IMR-90 (cell line): ENCODE results near the gene NFYC. TPM values are rescaled to one million over a fixed set of nuclear protein-coding genes. Genes with fewer than 3 reads are reported as not detected.

Source experiments
- ATAC-seq: fragments of 200-7000 bp; cut with Tn5 transposase; 2 replicates; pipeline ENCODE4 v1.9.1; 2020; ENCODE audit warnings: low read depth, mild to moderate bottlenecking, moderate library complexity
- BruUV-seq: library from RNA; stranded (reverse); fragments of 400-500 nt; replicated peaks from 2 replicates; lab custom pipeline; 2021; lab: Mats Ljungman, UMichigan
- CTCF ChIA-PET: fragments of 300-600 bp; formaldehyde crosslinking; extraction: SDS; loops from one replicate; lab custom pipeline; 2021; ENCODE audit warnings: antibody characterized with exemption; lab: Yijun Ruan, JAX
- POLR2A ChIA-PET: fragments of 300-600 bp; sonication (Branson Sonifier 250); formaldehyde crosslinking; loops from one replicate; lab custom pipeline; 2022; ENCODE audit warnings: antibody characterized with exemption; ENCODE audit not compliant: unreplicated experiment; lab: Charles Lee
- DNase-seq: peaks from one replicate; pipeline ENCODE4 v3.0.0; 2013
- H2AFZ ChIP-seq: replicated peaks from 2 replicates; pipeline ENCODE3; 2013; ENCODE audit warnings: low read length, mild to moderate bottlenecking; ENCODE audit not compliant: poor library complexity
- H2AK5ac ChIP-seq: 2 replicates; pipeline ENCODE4 v1.6.1; 2013; ENCODE audit warnings: low read depth, low read length, inconsistent platforms
- H2AK9ac ChIP-seq: replicated peaks from 2 replicates; pipeline ENCODE3; 2013; ENCODE audit warnings: mild to moderate bottlenecking, low read depth, low read length, moderate library complexity; ENCODE audit not compliant: poor library complexity
- H2BK120ac ChIP-seq: 2 replicates; pipeline ENCODE4 v1.6.1; 2013; ENCODE audit warnings: low read depth, low read length, inconsistent platforms
- H2BK15ac ChIP-seq: 3 replicates; pipeline ENCODE4 v1.6.1; 2013; ENCODE audit warnings: low read depth, low read length, inconsistent platforms
- H2BK20ac ChIP-seq: 2 replicates; pipeline ENCODE4 v1.6.1; 2013; ENCODE audit warnings: low read depth, mild to moderate bottlenecking, inconsistent platforms, low read length, moderate library complexity
- H2BK5ac ChIP-seq: 2 replicates; pipeline ENCODE4 v1.6.1; 2013; ENCODE audit warnings: mild to moderate bottlenecking, low read depth, low read length, inconsistent platforms; ENCODE audit not compliant: poor library complexity, severe bottlenecking
- H3K14ac ChIP-seq: replicated peaks from 2 replicates; pipeline ENCODE4 v1.6.1; 2013; ENCODE audit warnings: low read depth, low read length, inconsistent platforms
- H3K18ac ChIP-seq: 2 replicates; pipeline ENCODE4 v1.6.1; 2013; ENCODE audit warnings: low read depth, low read length, control low read depth
- H3K23ac ChIP-seq: 2 replicates; pipeline ENCODE4 v1.6.1; 2013; ENCODE audit warnings: low read depth, low read length, inconsistent platforms
- H3K27ac ChIP-seq: 2 replicates; pipeline ENCODE4 v1.5.1; 2013; ENCODE audit warnings: mild to moderate bottlenecking, control low read depth, low read length; ENCODE audit not compliant: insufficient read depth
- H3K27me3 ChIP-seq: 2 replicates; pipeline ENCODE4 v1.6.1; 2013; ENCODE audit warnings: low read length; ENCODE audit not compliant: control insufficient read depth, insufficient read depth
- H3K36me3 ChIP-seq: 2 replicates; pipeline ENCODE4 v1.6.1; 2013; ENCODE audit warnings: low read length, mixed read lengths; ENCODE audit not compliant: control insufficient read depth, insufficient read depth
- H3K4ac ChIP-seq: 2 replicates; pipeline ENCODE4 v1.6.1; 2013; ENCODE audit warnings: low read depth, low read length, inconsistent platforms
- H3K4me1 ChIP-seq: 2 replicates; pipeline ENCODE4 v1.6.1; 2013; ENCODE audit warnings: low read length, mixed read lengths; ENCODE audit not compliant: control insufficient read depth, insufficient read depth
- H3K4me2 ChIP-seq: 2 replicates; pipeline ENCODE4 v1.6.1; 2013; ENCODE audit warnings: low read depth, mild to moderate bottlenecking, control low read depth, low read length, moderate library complexity
- H3K4me3 ChIP-seq: 2 replicates; pipeline ENCODE4 v1.5.1; 2013; ENCODE audit warnings: low read depth, mild to moderate bottlenecking, control low read depth, low read length, moderate library complexity; ENCODE audit not compliant: insufficient read depth
- H3K56ac ChIP-seq: 2 replicates; pipeline ENCODE4 v1.6.1; 2013; ENCODE audit warnings: low read length, inconsistent platforms; ENCODE audit not compliant: insufficient read depth; ENCODE audit errors: extremely low read depth
- H3K79me1 ChIP-seq, 2 experiments: 2 replicates each; pipeline ENCODE4 v1.6.1; 2013; ENCODE audit warnings: low read length in 2 of 2, inconsistent platforms in 1 of 2, low read depth in 1 of 2
- H3K9ac ChIP-seq: 2 replicates; pipeline ENCODE4 v1.6.1; 2013; ENCODE audit warnings: low read depth, low read length, control low read depth
- H3K9me1 ChIP-seq: 2 replicates; pipeline ENCODE4 v1.6.1; 2013; ENCODE audit warnings: low read length, inconsistent platforms; ENCODE audit not compliant: insufficient read depth
- H3K9me3 ChIP-seq: 2 replicates; pipeline ENCODE4 v1.6.1; 2013; ENCODE audit warnings: low read length; ENCODE audit not compliant: control insufficient read depth, insufficient read depth
- H4K20me1 ChIP-seq: 2 replicates; pipeline ENCODE4 v1.6.1; 2013; ENCODE audit warnings: low read length, inconsistent platforms; ENCODE audit not compliant: insufficient read depth
- H4K5ac ChIP-seq: 2 replicates; pipeline ENCODE4 v1.6.1; 2013; ENCODE audit warnings: mild to moderate bottlenecking, low read depth, low read length, control low read depth
- H4K8ac ChIP-seq, 2 experiments: 2 replicates each; pipeline ENCODE4 v1.6.1; 2013; ENCODE audit warnings: low read depth in 2 of 2, low read length in 2 of 2, control low read depth in 1 of 2, inconsistent platforms in 1 of 2
- H4K91ac ChIP-seq: 2 replicates; pipeline ENCODE4 v1.6.1; 2013; ENCODE audit warnings: low read depth, low read length, inconsistent platforms; ENCODE audit not compliant: insufficient read depth
- BHLHE40 ChIP-seq: fragments of 150-350 bp; IDR thresholded peaks from 2 replicates; pipeline ENCODE4 v1.6.1; 2016; ENCODE audit warnings: mild to moderate bottlenecking, low read depth, low read length
- CEBPB ChIP-seq: IDR thresholded peaks from 2 replicates; pipeline ENCODE4 v1.6.1; 2012; ENCODE audit warnings: low read depth, low read length, improper control_type of control experiment
- ELK1 ChIP-seq: fragments of 150-350 bp; IDR thresholded peaks from 2 replicates; pipeline ENCODE4 v1.6.1; 2016; ENCODE audit warnings: low read depth, mild to moderate bottlenecking, low read length, moderate library complexity, borderline replicate concordance
- MAFK ChIP-seq: IDR thresholded peaks from 2 replicates; pipeline ENCODE4 v1.6.1; 2012; ENCODE audit warnings: low read depth, low read length, improper control_type of control experiment
- MXI1 ChIP-seq: IDR thresholded peaks from 2 replicates; pipeline ENCODE4 v1.6.1; 2012; ENCODE audit warnings: low read depth, mild to moderate bottlenecking, low read length, moderate library complexity, borderline replicate concordance
- POLR2A ChIP-seq: IDR thresholded peaks from 2 replicates; pipeline ENCODE4 v1.6.1; 2012; ENCODE audit warnings: mild to moderate bottlenecking, low read depth, low read length
- RCOR1 ChIP-seq: IDR thresholded peaks from 2 replicates; pipeline ENCODE4 v1.6.1; 2012; ENCODE audit warnings: mild to moderate bottlenecking, low read length, improper control_type of control experiment; ENCODE audit not compliant: insufficient replicate concordance
- RFX5 ChIP-seq: IDR thresholded peaks from 2 replicates; pipeline ENCODE4 v1.8.0; 2012; ENCODE audit warnings: low read depth, mild to moderate bottlenecking, low read length, moderate library complexity
- SMC3 ChIP-seq: fragments of 150-350 bp; IDR thresholded peaks from 2 replicates; pipeline ENCODE4 v1.6.1; 2016; ENCODE audit warnings: low read depth, mild to moderate bottlenecking, antibody characterized with exemption, low read length, moderate library complexity
- WGBS, 2 experiments: methylation state at CpG; one replicate each; pipeline versions ENCODE4 v1.1.5 to v1.1.7; 2013; ENCODE audit warnings: missing lambda C conversion rate in 2 of 2; ENCODE audit not compliant: insufficient read length in 1 of 2; ENCODE audit errors: extremely low coverage in 2 of 2; 5-methylcytosine and 5-hydroxymethylcytosine counted together
- dilution Hi-C: fragments of 300-500 bp; cut with HindIII; formaldehyde crosslinking; loops from one replicate; pipeline ENCODE4 v1.14.3; 2018; ENCODE audit warnings: low sequenced_read_pairs; ENCODE audit not compliant: unreplicated experiment
- in situ Hi-C: fragments of 300-500 bp; cut with MboI; formaldehyde crosslinking; loops from 3 replicates; pipeline ENCODE4 v1.14.3; 2019; ENCODE audit warnings: low sequenced_read_pairs, inconsistent platforms, mixed read lengths
- intact Hi-C: fragments of 100-400 bp; cut with micrococcal nuclease; formaldehyde crosslinking; loops from 2 replicates; pipeline ENCODE4 v1.10.0; 2022
- polyA plus RNA-seq, 3 experiments: library from polyadenylated mRNA; depleted of rRNA; stranded (reverse); fragments of >200 nt; gene quantifications; 2 replicates each; pipeline ENCODE4 v1.2.3, GENCODE V29; 2012; ENCODE audit warnings: low replicate concordance in 1 of 3
- total RNA-seq: library from RNA; depleted of rRNA; stranded (reverse); fragments of >200 nt; gene quantifications from 2 replicates; pipeline ENCODE4 v1.2.3, GENCODE V29; 2012
- TF ChIP-seq, protein P1 (sequence below): fragments of 150-350 bp; IDR thresholded peaks from 2 replicates; pipeline ENCODE4 v1.6.1; 2017; ENCODE audit warnings: mild to moderate bottlenecking, antibody characterized with exemption, low read length, low read depth

The NFYC gene
- total and polyA plus RNA-seq, 2 of the 4 experiments (the other 2 are of a cell fraction), result 45.2 to 62.2 TPM

DNA sequence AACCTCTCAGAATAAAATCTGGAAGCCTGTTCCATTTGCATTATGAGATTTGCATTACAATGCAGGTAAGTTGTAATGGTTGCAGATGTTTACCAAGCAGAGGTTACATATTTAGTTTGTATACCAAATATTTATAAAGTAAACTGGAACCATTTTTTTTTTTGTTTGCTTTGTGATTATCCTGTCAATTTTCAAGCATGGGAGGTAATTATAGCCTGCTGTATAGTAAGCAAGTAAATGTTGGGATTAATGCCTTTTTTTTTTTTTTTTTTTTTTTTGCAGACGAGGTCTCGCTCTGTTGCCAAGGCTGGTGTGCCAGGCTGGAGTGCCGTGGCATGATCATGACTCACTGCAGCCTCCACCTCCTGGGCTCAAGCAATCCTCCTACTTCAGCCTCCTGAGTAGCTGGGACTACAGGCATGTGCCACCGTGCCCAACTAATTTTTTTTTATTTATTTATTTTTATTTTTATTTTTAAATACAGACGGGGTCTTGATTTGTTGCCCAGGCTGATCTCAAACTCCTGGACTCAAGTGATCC is 21.0 kb downstream of the NFYC start:
- Histone ChIP-seq H2BK15ac (no peak overlapping the region), H3K23ac (no peak overlapping the region), H2BK20ac (no peak overlapping the region), H3K4ac (peak overlapping the region; percentile 50; the same call in 1 of the 2 replicates), H3K56ac (no peak overlapping the region), H2BK120ac (peak overlapping the region; percentile 52; the same call in 1 of the 2 replicates), H2AK5ac (no peak overlapping the region), H3K9me1 (peaks cover 5% of the 10 kb centered on the region), H3K18ac (no peak overlapping the region), H4K91ac (no peak overlapping the region; the same call in 1 of the 2 replicates), H2AFZ (no peak overlapping the region), H3K9me3 (no peaks in the 10 kb centered on the region), H3K27ac (no peak overlapping the region), H4K8ac (no peak overlapping the region), H3K4me1 (peaks cover 3% of the 10 kb centered on the region), H3K36me3 (0 out of 2 replicates have a peak, but pooled peaks cover 1% of the 10 kb centered on the region), H3K4me3 (no peak overlapping the region), H4K20me1 (no peaks in the 10 kb centered on the region), H2BK5ac (peak overlapping the region; percentile 20), H3K4me2 (no peak overlapping the region), H3K79me1 (peaks cover 33 to 58% of the 10 kb centered on the region in 2 experiments), H4K5ac (no peak overlapping the region), H3K9ac (no peak overlapping the region), H3K27me3 (no peaks in the 10 kb centered on the region), H3K14ac (no peak overlapping the region), H2AK9ac (no peak overlapping the region)
- no peak for ATAC-seq
- no CpG with 5 or more reads among the region's 5 CpGs for WGBS, 2 experiments
- BruUV-seq, result no TSS peak
- intact Hi-C loops (no loop called here), dilution Hi-C loops (no loop called here), in situ Hi-C loops (no loop called here)
- POLR2A ChIA-PET, result no interaction called here
- TF ChIP-seq, protein P1, sequence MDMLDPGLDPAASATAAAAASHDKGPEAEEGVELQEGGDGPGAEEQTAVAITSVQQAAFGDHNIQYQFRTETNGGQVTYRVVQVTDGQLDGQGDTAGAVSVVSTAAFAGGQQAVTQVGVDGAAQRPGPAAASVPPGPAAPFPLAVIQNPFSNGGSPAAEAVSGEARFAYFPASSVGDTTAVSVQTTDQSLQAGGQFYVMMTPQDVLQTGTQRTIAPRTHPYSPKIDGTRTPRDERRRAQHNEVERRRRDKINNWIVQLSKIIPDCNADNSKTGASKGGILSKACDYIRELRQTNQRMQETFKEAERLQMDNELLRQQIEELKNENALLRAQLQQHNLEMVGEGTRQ, result no peak
- TF ChIP-seq SMC3, result no peak
- no peak for TF ChIP-seq POLR2A
- TF ChIP-seq MAFK, result no peak
- no peak for TF ChIP-seq ELK1
- TF ChIP-seq MXI1, result no peak
- no peak for TF ChIP-seq BHLHE40
- TF ChIP-seq CEBPB, result no peak
- no peak for TF ChIP-seq RFX5
- no peak for TF ChIP-seq RCOR1
- CTCF ChIA-PET, result no interaction called here
- DNase-seq, result no peak
